HG02840 (cell line): ENCODE data around the gene LGI2.
"Not testable (repeated sequence)": the region's sequence is repeated elsewhere in the genome, so short reads cannot be mapped to it uniquely, and the experiment has no call there.

Experiments
- ATAC-seq: cut with Tn5 transposase; IDR thresholded peaks from one replicate; pipeline ENCODE4 v1.9.1; 2021; ENCODE audit warnings: mild to moderate bottlenecking, moderate library complexity, moderate number of reproducible peaks; ENCODE audit not compliant: unreplicated experiment, low FRiP score

LGI2 gene

GRCh38 chr4:25030277-25031076 is at the start of gene LGI2:
Gene LGI2, minus strand, starts transcription at chr4:25030946. Its CDS starts 253 bp downstream, at chr4:25030693.
- ATAC-seq = no peak

DNA sequence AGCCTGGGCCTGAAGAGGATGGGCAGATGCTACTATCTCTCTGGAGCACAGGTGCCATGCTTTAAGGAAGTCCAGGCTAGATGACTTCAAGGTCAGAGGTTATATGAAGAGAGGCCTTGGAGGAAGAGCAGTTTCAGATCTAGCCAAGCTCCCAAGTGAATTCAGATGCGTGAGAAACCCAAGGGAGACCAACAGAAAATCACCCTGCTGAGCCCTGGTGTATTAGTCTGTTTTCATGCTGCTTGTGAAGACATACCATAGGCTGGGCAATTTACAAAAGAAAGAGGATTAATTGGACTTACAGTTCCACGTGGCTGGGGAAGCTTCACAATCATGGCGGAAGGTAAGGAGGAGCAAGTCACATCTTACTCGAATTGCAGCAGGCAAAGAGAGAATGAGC is 47.8 kb upstream of the LGI2 start:
- no peak for ATAC-seq

DNA sequence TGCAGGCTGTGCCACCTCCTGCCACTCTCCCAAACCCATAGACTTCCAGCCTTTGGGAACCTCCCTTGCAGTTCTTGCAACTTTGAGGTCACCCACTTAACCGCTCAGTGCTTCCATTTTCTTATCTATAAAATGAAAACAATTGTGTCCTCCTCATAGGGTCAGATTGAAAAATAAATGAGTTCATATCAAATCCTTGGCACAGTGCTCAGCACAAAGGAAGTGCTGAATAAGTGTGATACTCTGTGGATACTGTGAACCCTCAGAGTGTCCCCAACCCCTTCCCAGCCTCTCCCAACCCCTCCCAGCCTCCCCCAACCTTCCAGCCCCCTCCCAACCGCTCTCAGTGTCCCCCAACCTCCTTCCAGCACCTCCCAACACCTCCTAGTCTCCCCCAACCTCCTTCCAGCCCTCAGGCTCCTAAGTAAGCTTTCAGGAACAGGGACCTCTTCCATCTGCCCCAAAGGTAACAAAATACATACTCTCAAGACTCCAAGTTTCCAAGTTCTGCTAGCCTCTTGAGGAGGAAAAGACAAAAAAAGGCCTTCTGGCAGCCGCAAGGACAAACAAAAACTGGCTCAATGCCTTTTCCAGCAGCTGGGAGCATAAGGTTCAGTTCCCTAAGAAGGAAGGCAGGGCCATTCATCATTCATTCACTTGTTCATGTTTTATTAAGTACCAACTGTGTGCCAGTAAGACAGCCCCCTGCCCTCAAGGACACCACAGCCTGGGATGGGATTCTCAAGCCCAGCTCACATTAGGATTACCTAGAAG is 46.1 kb upstream of the LGI2 start:
- no peak for ATAC-seq

- no peak for ATAC-seq
Measured at GRCh38 chr4:25075851-25076250, 45.1 kb upstream of the LGI2 start.

DNA sequence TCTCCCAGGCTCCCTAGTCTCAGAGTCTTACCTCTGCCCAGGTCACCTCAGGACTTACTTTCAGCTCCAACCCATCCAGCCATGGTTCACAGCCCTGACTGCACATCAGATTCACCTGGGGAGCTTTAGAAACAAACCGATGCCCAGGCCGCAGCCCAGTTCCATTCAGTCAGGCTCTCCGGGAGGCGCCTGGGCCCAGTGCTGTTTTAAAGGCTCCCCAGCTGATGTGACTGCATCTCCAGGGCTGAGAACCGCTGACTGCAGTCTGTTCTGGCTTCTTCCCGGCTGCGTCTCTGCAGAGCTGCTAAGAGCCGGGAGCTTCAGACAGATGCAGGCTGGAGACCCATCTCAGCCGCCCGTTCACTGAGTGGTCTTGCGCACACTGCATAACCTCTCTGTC is 44.4 kb upstream of the LGI2 start:
- no peak for ATAC-seq

DNA sequence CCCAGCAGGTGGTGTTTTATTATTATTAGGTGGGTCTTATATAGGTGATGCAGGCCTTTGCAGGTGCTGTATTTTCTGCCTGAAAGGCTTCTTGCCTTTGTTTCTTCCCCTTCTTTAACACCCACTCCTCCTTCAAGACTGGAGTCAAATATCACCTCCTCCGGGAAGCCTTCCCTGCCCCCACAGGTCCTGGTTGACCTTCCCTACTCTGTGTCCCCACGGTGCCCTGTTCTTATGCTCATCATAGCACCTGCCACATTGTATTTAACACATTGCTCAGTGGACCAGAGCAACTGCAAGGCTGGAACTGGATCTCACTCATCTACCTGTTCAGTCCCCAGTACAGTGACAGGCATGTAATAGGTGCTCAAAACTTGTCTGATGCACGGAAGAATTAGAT is 39.8 kb upstream of the LGI2 start:
- ATAC-seq = no peak

DNA sequence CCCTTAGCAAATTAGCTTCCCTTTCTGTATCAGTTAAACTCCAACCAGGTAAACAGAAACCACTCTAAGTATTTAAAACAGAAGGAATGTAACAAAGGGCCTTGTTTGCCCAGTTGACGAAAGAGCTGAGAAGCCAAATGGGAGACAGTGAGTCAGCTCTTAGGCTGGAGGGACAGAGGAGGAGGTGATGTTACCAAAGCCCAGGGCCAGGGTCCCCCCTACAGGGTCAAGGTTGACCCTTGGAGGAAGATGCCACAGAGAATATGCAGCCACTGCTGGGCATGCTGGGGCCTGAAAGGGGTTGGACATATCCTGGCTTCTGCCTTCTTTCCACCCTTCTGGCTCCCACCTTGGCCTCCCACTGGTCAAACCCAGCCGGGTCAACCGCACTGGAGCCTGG is 38.3 kb upstream of the LGI2 start:
- no peak for ATAC-seq

DNA sequence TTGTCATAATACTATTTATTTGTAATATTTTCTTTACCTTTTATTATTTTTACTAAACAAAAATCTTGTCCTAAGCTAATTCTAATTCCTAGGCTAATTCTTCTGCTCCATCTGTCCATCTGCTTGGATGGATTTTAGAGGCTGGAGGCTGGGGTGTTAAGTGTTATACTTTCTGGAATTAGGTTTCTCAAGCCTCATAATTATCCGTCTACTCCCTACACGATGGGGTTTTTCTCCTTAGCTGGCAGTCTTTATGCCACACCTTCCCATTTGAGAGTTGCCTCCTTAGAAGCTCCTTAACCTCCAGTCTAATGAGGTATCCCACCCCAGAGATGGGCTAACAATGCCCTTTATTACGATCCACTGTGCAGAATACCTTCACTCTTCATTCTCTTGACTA is 37.6 kb upstream of the LGI2 start:
- ATAC-seq = no peak

DNA sequence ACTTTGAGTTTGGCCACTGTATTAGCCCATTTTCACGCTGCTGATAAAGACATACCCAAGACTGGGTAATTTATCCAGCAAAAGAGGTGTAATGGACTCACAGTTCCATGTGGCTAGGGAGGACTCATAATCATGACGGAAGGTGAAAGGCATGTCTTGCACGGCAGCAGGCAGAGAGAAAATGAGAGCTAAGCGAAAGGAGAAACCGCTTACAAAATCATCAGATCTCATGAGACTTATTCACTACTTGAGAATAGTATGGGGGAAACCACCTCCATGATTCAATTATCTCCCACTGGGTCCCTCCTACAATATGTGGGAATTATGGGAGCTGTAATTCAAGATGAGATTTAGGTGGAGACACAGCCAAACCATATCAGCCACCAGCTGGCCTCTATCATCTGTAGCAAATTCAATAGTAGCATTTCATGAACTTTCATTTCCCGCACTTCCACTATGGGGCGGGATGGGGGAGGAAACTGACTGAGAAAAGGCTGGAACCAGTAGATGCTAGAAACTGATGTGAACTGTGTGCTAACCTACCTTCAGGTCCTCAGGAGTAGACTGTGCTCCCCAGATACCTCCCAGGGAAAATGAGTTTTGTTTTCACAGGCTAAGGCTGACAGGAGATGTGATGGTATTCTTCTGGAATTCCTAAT is 35.3 kb upstream of the LGI2 start:
- ATAC-seq = no peak

GRCh38 chr4:25065431-25065858 is 34.7 kb upstream of the LGI2 start:
- no peak for ATAC-seq

GRCh38 chr4:25064447-25064846 is 33.7 kb upstream of the LGI2 start:
- not testable (repeated sequence) for ATAC-seq

GRCh38 chr4:25063116-25063515 is 32.4 kb upstream of the LGI2 start:
- no peak for ATAC-seq

GRCh38 chr4:25062098-25062497 is 31.4 kb upstream of the LGI2 start:
- no peak for ATAC-seq

DNA sequence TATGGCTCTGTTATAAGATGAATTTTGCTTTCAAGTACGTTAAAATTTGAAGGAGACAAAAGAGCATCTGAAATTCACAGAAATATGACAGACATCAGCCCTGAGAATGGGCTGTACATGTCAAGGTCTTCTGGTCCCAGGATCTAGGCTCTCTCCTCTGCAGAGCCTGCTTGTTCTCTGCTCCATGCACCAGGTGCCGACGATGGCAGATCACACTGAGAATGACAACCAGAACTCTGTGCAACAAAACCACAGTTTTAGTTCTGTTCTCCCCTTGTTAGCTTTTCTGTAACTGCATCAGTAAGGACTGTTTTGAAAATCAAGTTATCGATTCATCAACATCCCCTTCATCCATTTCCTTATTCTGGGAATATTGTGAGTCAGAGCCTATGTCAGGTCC is 30.9 kb upstream of the LGI2 start:
- no peak for ATAC-seq

DNA sequence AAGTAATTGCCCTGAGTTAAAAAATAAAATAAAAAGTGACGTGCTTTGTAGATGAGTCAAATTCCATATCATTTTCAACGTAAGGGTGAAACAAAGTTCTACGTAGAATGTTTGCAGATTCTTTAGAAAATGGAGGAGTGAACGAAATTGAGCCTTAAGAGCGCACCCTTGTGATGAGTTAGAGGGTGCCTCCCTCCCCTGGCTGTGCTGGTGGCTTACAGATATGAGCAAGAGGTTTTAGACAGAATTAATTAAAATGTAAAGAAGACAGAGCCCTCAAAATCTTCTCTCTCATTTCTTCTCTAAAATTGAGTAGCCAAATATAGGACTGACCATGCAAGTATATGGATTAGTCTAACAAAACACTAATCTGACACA is 30.2 kb upstream of the LGI2 start:
- ATAC-seq = no peak

DNA sequence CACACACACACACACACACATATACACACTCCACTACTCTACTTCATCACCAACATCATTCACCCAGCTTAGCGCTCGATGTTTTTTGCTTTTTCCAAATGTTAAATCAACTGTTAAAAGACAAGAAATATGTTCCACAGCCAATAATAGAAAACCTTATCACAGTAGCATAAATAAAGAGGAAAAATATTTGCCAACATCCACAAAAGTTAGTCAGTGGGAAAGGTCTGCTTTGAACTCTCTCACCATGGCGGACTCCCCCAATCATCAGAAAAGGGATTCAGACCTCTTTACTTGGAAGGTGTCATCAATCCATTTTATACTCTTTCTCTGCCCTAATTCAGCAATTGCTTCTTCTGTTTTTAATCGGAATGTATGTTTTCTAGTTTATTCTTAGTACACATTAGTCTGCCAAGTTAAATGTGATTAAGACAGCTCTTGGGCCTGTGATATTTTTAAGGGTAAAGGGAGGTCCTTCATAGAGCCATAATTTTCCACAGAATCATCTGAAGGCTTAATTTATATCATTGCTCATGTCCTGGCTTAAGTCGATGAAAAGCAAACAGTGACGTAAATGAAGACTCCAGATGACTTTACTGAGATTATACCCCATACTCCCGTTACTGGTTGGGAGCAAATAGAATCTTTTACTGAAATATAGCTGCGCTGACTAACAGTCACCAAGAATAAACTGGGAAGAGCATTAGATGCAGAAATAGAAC is 29.7 kb upstream of the LGI2 start:
- ATAC-seq = no peak

GRCh38 chr4:25059791-25060190 is 29.0 kb upstream of the LGI2 start:
- no peak for ATAC-seq

DNA sequence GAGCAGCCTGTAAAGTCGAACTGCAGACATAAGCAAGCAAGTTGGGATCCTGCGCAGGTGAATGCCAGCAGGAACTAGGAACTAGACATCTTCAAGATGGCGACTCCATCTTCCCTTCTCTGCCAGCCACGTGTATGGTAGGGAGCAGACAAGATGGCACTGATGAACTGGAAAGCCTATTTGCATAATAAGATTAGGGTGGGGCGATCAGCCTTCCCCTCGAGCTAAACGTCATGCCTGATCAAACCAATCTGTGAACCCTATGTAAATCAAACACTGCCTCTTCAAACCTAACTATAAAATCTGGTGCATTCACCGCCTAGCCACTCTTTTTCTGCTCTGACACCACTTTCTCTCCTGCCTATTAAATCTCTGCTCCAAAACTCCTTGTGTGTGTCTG is 28.1 kb upstream of the LGI2 start:
- ATAC-seq = no peak

DNA sequence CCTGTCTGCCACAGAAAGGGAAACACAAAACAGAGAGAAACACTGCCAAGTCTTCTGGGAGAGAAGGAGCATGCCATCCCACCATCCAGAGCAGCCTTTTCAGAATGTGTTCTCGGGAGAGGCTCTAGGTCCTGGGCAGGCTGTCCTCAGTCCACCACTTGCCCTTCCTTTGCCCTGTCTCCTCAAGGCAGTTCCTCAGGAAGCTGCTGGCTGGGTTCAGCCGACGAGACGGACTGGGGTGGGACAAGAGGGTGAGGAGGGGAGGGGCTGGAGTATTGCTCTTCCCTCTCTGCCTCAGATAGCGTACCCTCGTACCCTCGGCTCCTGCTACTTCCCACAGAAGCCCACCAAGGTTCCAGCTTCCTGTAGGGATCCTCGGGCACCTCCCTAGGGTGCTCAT is 26.6 kb upstream of the LGI2 start:
- ATAC-seq = no peak

- not testable (repeated sequence) for ATAC-seq
Measured at GRCh38 chr4:25052037-25052436, 21.3 kb upstream of the LGI2 start.

- ATAC-seq = no peak
Measured at GRCh38 chr4:25051534-25051933, 20.8 kb upstream of the LGI2 start.
